GM23338 (cell line): ENCODE data around the gene FILIP1L. TPM values are rescaled to one million over a fixed set of nuclear protein-coding genes. Genes with fewer than 3 reads are reported as not detected.

Experiments used
- ATAC-seq: fragments of 200-7000 bp; cut with Tn5 transposase; 3 replicates; pipeline ENCODE4 v1.9.1; 2020
- DNase-seq: peaks from one replicate; pipeline ENCODE4 v3.0.0-alpha.2; 2015; ENCODE audit warnings: low spot score
- H2AFZ ChIP-seq: fragments of 200-600 bp; sonication (generic); 2 replicates; pipeline ENCODE4 v1.8.0; 2016; ENCODE audit warnings: antibody characterized with exemption, mild to moderate bottlenecking, moderate library complexity
- H3F3A ChIP-seq: fragments of 200-600 bp; sonication (generic); replicated peaks from 2 replicates; pipeline ENCODE4 v1.8.0; 2017; ENCODE audit warnings: antibody characterized with exemption, mixed run types, low read depth
- H3K27ac ChIP-seq: fragments of 200-600 bp; sonication (generic); 2 replicates; pipeline ENCODE4 v1.6.1; 2016; ENCODE audit warnings: low read depth
- H3K27me3 ChIP-seq: fragments of 200-600 bp; sonication (generic); 2 replicates; pipeline ENCODE4 v1.8.0; 2016; ENCODE audit warnings: mild to moderate bottlenecking, mixed run types, moderate library complexity; ENCODE audit not compliant: insufficient read depth
- H3K36me3 ChIP-seq: fragments of 200-600 bp; sonication (generic); 2 replicates; pipeline ENCODE4 v1.8.0; 2016; ENCODE audit warnings: mild to moderate bottlenecking; ENCODE audit not compliant: insufficient read depth
- H3K4me1 ChIP-seq: fragments of 200-600 bp; sonication (generic); 2 replicates; pipeline ENCODE4 v1.8.0; 2016; ENCODE audit warnings: mild to moderate bottlenecking, moderate library complexity; ENCODE audit not compliant: insufficient read depth
- H3K4me2 ChIP-seq: fragments of 200-600 bp; sonication (generic); 2 replicates; pipeline ENCODE4 v1.7.1; 2017; ENCODE audit warnings: mixed run types
- H3K4me3 ChIP-seq: fragments of 200-600 bp; sonication (generic); 2 replicates; pipeline ENCODE4 v1.6.1; 2016; ENCODE audit warnings: mixed run types
- H3K79me2 ChIP-seq: fragments of 200-600 bp; sonication (generic); replicated peaks from 2 replicates; pipeline ENCODE4 v1.8.0; 2017; ENCODE audit warnings: mild to moderate bottlenecking; ENCODE audit not compliant: insufficient read depth
- H3K9me2 ChIP-seq: fragments of 200-600 bp; sonication (generic); 2 replicates; pipeline ENCODE4 v1.8.0; 2017; ENCODE audit not compliant: insufficient read depth
- H4K20me1 ChIP-seq: fragments of 200-600 bp; sonication (generic); replicated peaks from 2 replicates; pipeline ENCODE4 v1.8.0; 2017; ENCODE audit warnings: mild to moderate bottlenecking; ENCODE audit not compliant: insufficient read depth
- H3K27ac Mint-ChIP-seq: 2 replicates; pipeline ENCODE4 v1.8.0; 2020; ENCODE audit warnings: inconsistent platforms, mild to moderate bottlenecking, moderate library complexity, mixed read lengths
- H3K27me3 Mint-ChIP-seq: 3 replicates; pipeline ENCODE4 v1.8.0; 2022; ENCODE audit warnings: low read depth, mild to moderate bottlenecking, moderate library complexity, mixed read lengths, inconsistent platforms; ENCODE audit not compliant: insufficient read depth, poor library complexity
- H3K36me3 Mint-ChIP-seq: 3 replicates; pipeline ENCODE4 v1.8.0; 2021; ENCODE audit warnings: low read depth, mild to moderate bottlenecking, inconsistent platforms, moderate library complexity, mixed read lengths
- H3K4me1 Mint-ChIP-seq: 3 replicates; pipeline ENCODE4 v1.8.0; 2020; ENCODE audit warnings: mild to moderate bottlenecking, inconsistent platforms, mixed read lengths
- H3K4me3 Mint-ChIP-seq: 3 replicates; pipeline ENCODE4 v1.8.0; 2021; ENCODE audit warnings: moderate library complexity, mild to moderate bottlenecking, inconsistent platforms, mixed read lengths
- H3K9me3 Mint-ChIP-seq: 3 replicates; pipeline ENCODE4 v1.8.0; 2020; ENCODE audit warnings: moderate library complexity, mild to moderate bottlenecking, inconsistent platforms, mixed read lengths
- CREB1 ChIP-seq: fragments of 250-450 bp; sonication (Bioruptor Pico); IDR thresholded peaks from 2 replicates; pipeline ENCODE4 v1.5.0; 2020; ENCODE audit warnings: low read depth, mild to moderate bottlenecking, moderate library complexity
- CTCF ChIP-seq, 2 experiments: fragments of 200-600 bp in 1 of 2; sonication (generic) in 1 of 2; conservative IDR thresholded peaks; 2 replicates each; pipeline versions ENCODE4 v1.5.1 to v1.6.1; 2016 to 2017; ENCODE audit warnings: antibody characterized with exemption in 2 of 2, low read depth in 2 of 2, mild to moderate bottlenecking in 2 of 2, moderate library complexity in 1 of 2
- ETS1 ChIP-seq: IDR thresholded peaks from 2 replicates; pipeline ENCODE4 v1.6.1; 2016; ENCODE audit warnings: antibody characterized with exemption
- EZH2 ChIP-seq: fragments of 200-600 bp; sonication (generic); IDR thresholded peaks from one replicate; pipeline ENCODE4 v1.8.0; 2017; ENCODE audit warnings: antibody characterized with exemption, mild to moderate bottlenecking, low read depth; ENCODE audit not compliant: unreplicated experiment
- EZH2phosphoT487 ChIP-seq: fragments of 200-600 bp; sonication (generic); IDR thresholded peaks from one replicate; pipeline ENCODE4 v1.8.1; 2018; ENCODE audit warnings: antibody characterized with exemption; ENCODE audit not compliant: unreplicated experiment
- JUNB ChIP-seq: IDR thresholded peaks from one replicate; pipeline ENCODE4 v1.6.1; 2016; ENCODE audit warnings: antibody characterized with exemption; ENCODE audit not compliant: unreplicated experiment
- NANOG ChIP-seq: IDR thresholded peaks from 2 replicates; pipeline ENCODE4 v1.6.1; 2016; ENCODE audit warnings: antibody characterized with exemption, borderline replicate concordance
- POLR2AphosphoS5 ChIP-seq: IDR thresholded peaks from 2 replicates; pipeline ENCODE4 v1.6.1; 2016; ENCODE audit warnings: antibody characterized with exemption, low read depth
- REST ChIP-seq: IDR thresholded peaks from one replicate; pipeline ENCODE4 v1.6.1; 2018; ENCODE audit warnings: antibody characterized with exemption; ENCODE audit not compliant: unreplicated experiment
- STAT1 ChIP-seq: IDR thresholded peaks from one replicate; pipeline ENCODE4 v1.6.1; 2016; ENCODE audit warnings: antibody characterized with exemption; ENCODE audit not compliant: unreplicated experiment
- ZNF114 ChIP-seq: fragments of 250-450 bp; sonication (Bioruptor Pico); IDR thresholded peaks from 2 replicates; pipeline ENCODE4 v1.5.0; 2020; ENCODE audit warnings: mild to moderate bottlenecking, moderate library complexity
- ZNF331 ChIP-seq: fragments of 250-450 bp; sonication (Bioruptor Pico); IDR thresholded peaks from 2 replicates; pipeline ENCODE4 v1.5.0; 2020; ENCODE audit warnings: low read depth, mild to moderate bottlenecking, moderate library complexity
- ZNF462 ChIP-seq: fragments of 250-450 bp; sonication (Bioruptor Pico); IDR thresholded peaks from 2 replicates; pipeline ENCODE4 v1.5.0; 2020; ENCODE audit warnings: mild to moderate bottlenecking, moderate library complexity
- polyA plus RNA-seq: library from polyadenylated mRNA; unstranded; fragments of >200 nt; fragmentation: Nextera tagmentation; extraction: Ambion mirVana; gene quantifications from 2 replicates; pipeline ENCODE4 v1.2.1, GENCODE V29; 2016
- total RNA-seq: library from RNA; depleted of rRNA; stranded (reverse); fragments of >200 nt; shearing (Covaris generic); gene quantifications from 2 replicates; pipeline ENCODE4 v1.2.3, GENCODE V29; 2014

FILIP1L gene
- total and polyA plus RNA-seq, 2 experiments from 2014 or later = 1.6 TPM; not detected in 1

- ATAC-seq (no peak), DNase-seq (no peak)
- Histone ChIP-seq H3K4me3 (no peak overlapping the region), H4K20me1 (no peaks in the 10 kb centered on the region), H3F3A (no peaks in the 10 kb centered on the region), H3K79me2 (peaks cover 5% of the 10 kb centered on the region), H3K4me1 (peaks cover 60% of the 10 kb centered on the region), H2AFZ (no peak overlapping the region), H3K36me3 (no peaks in the 10 kb centered on the region), H3K9me2 (no peaks in the 10 kb centered on the region), H3K27me3 (no peaks in the 10 kb centered on the region), H3K4me2 (no peak overlapping the region), H3K27ac (no peak overlapping the region)
- peaks cover 60% of the 10 kb centered on the region for H3K4me1 Mint-ChIP-seq
- H3K27me3 Mint-ChIP-seq = peaks cover 4% of the 10 kb centered on the region
- no peak overlapping the region; the same call in 1 of the 2 replicates for H3K27ac Mint-ChIP-seq
- TF ChIP-seq ZNF331 (CRISPR knock-in tag) (no peak), NANOG (no peak), POLR2AphosphoS5 (no peak), ZNF462 (no peak), ETS1 (no peak), STAT1 (no peak), CREB1 (CRISPR knock-in tag) (no peak), JUNB (no peak), EZH2 (no peak), CTCF (conservative IDR thresholded peaks at IDR 0.05; ENCODE audit: low read depth in 2 of 2) (no peak), EZH2phosphoT487 (no peak), ZNF114 (CRISPR knock-in tag) (no peak), REST (no peak)
- H3K36me3 Mint-ChIP-seq = no peaks in the 10 kb centered on the region; the same call in 2 of the 3 replicates
- H3K4me3 Mint-ChIP-seq = no peak overlapping the region
- H3K9me3 Mint-ChIP-seq = no peaks in the 10 kb centered on the region; the same call in 2 of the 3 replicates
These were observed 190.4 kb downstream of the FILIP1L start for GRCh38 chr3:99923873-99924272.
